OCI-LY1 (cell line): Measurements from ENCODE around the gene PAEP.

Experiments used
- H2AFZ ChIP-seq: fragments of 200-600 bp; sonication (generic), shearing (Covaris generic); 2 replicates; pipeline ENCODE4 v1.6.0; 2014; ENCODE audit warnings: antibody characterized with exemption, mild to moderate bottlenecking, low read length
- H3F3A ChIP-seq: fragments of 200-600 bp; sonication (generic), shearing (Covaris generic); 2 replicates; pipeline ENCODE4 v1.6.0; 2014; ENCODE audit warnings: mild to moderate bottlenecking, antibody characterized with exemption, low read length, moderate library complexity; ENCODE audit not compliant: insufficient read depth
- H3K27ac ChIP-seq: fragments of 200-600 bp; sonication (generic); 2 replicates; pipeline ENCODE4 v1.5.1; 2014; ENCODE audit warnings: low read length, mixed run types, mild to moderate bottlenecking, low read depth; ENCODE audit not compliant: poor library complexity, severe bottlenecking
- H3K27me3 ChIP-seq: fragments of 200-600 bp; sonication (generic); 2 replicates; pipeline ENCODE4 v1.6.0; 2014; ENCODE audit warnings: antibody characterized with exemption, mild to moderate bottlenecking, low read length, moderate library complexity; ENCODE audit not compliant: insufficient read depth
- H3K36me3 ChIP-seq: fragments of 200-600 bp; sonication (generic); 2 replicates; pipeline ENCODE4 v1.6.1; 2014; ENCODE audit warnings: mild to moderate bottlenecking, antibody characterized with exemption, low read length, moderate library complexity, mixed read lengths; ENCODE audit not compliant: insufficient read depth
- H3K4me1 ChIP-seq: fragments of 200-600 bp; sonication (generic); 2 replicates; pipeline ENCODE4 v1.5.1; 2014; ENCODE audit warnings: mild to moderate bottlenecking, low read length, moderate library complexity; ENCODE audit not compliant: insufficient read depth, severe bottlenecking
- H3K4me2 ChIP-seq: fragments of 200-600 bp; sonication (generic), shearing (Covaris generic); 2 replicates; pipeline ENCODE4 v1.6.1; 2014; ENCODE audit warnings: low read length
- H3K4me3 ChIP-seq: fragments of 200-600 bp; sonication (generic); 2 replicates; pipeline ENCODE4 v1.5.1; 2014; ENCODE audit warnings: low read length, low read depth, mild to moderate bottlenecking, mixed read lengths; ENCODE audit not compliant: poor library complexity, severe bottlenecking
- H3K79me2 ChIP-seq: fragments of 200-600 bp; shearing (Covaris generic); 2 replicates; pipeline ENCODE4 v1.6.1; 2016; ENCODE audit warnings: mixed run types, low read length, mixed read lengths; ENCODE audit not compliant: insufficient read depth
- H3K9ac ChIP-seq: fragments of 200-600 bp; sonication (generic), shearing (Covaris generic); 2 replicates; pipeline ENCODE4 v1.6.1; 2014; ENCODE audit warnings: mild to moderate bottlenecking, low read length, mixed read lengths
- H3K9me2 ChIP-seq: fragments of 200-600 bp; sonication (generic), shearing (Covaris generic); 2 replicates; pipeline ENCODE4 v1.6.1; 2014; ENCODE audit warnings: low read depth, mild to moderate bottlenecking, low read length, mixed read lengths
- H3K9me3 ChIP-seq: fragments of 200-600 bp; shearing (Covaris generic); 2 replicates; pipeline ENCODE4 v1.6.1; 2014; ENCODE audit warnings: low read length, mixed read lengths
- H4K20me1 ChIP-seq: fragments of 200-600 bp; sonication (generic), shearing (Covaris generic); 2 replicates; pipeline ENCODE4 v1.6.0; 2016; ENCODE audit warnings: mild to moderate bottlenecking, low read length; ENCODE audit not compliant: insufficient read depth
- CTCF ChIP-seq: fragments of 200-600 bp; sonication (generic), shearing (Covaris generic); IDR thresholded peaks from 2 replicates; pipeline ENCODE4 v1.5.1; 2017; ENCODE audit warnings: mild to moderate bottlenecking, antibody characterized with exemption, low read length, moderate library complexity, mixed read lengths
- EZH2 ChIP-seq: fragments of 200-600 bp; sonication (generic), shearing (Covaris generic); IDR thresholded peaks from 2 replicates; pipeline ENCODE4 v1.8.0; 2017; ENCODE audit warnings: borderline replicate concordance, mixed run types, mild to moderate bottlenecking, antibody characterized with exemption, low read length, moderate library complexity, mixed read lengths

The PAEP gene

GRCh38 chr9:135577256-135577655, 15.7 kb downstream of the PAEP start:
- no peaks in the 10 kb centered on the region for H3K36me3 ChIP-seq
- no peaks in the 10 kb centered on the region for H3K9me2 ChIP-seq
- H3K9me3 ChIP-seq: no peaks in the 10 kb centered on the region
- no peaks in the 10 kb centered on the region for H4K20me1 ChIP-seq
- H3K27me3 ChIP-seq: peaks cover 14% of the 10 kb centered on the region; the same call in 1 of the 2 replicates
- H3K27ac ChIP-seq: no peak overlapping the region
- no peak overlapping the region for H3K4me2 ChIP-seq
- TF ChIP-seq CTCF (no peak), EZH2 (no peak)
- no peaks in the 10 kb centered on the region for H3F3A ChIP-seq
- no peak overlapping the region for H3K4me3 ChIP-seq
- no peaks in the 10 kb centered on the region for H3K4me1 ChIP-seq
- H2AFZ ChIP-seq: no peak overlapping the region
- no peak overlapping the region for H3K9ac ChIP-seq
- H3K79me2 ChIP-seq: no peaks in the 10 kb centered on the region

- H3K27ac ChIP-seq: no peak overlapping the region
- no peak overlapping the region for H3K9ac ChIP-seq
- no peak overlapping the region for H2AFZ ChIP-seq
- H3F3A ChIP-seq: no peaks in the 10 kb centered on the region
- no peaks in the 10 kb centered on the region for H3K4me1 ChIP-seq
- H3K4me3 ChIP-seq: no peak overlapping the region
- H3K36me3 ChIP-seq: no peaks in the 10 kb centered on the region
- no peaks in the 10 kb centered on the region for H3K9me2 ChIP-seq
- TF ChIP-seq EZH2: no peak
- TF ChIP-seq CTCF: no peak
- H3K4me2 ChIP-seq: no peak overlapping the region
- no peaks in the 10 kb centered on the region for H4K20me1 ChIP-seq
- no peaks in the 10 kb centered on the region for H3K9me3 ChIP-seq
- no peaks in the 10 kb centered on the region for H3K79me2 ChIP-seq
- peaks cover 14% of the 10 kb centered on the region; the same call in 1 of the 2 replicates for H3K27me3 ChIP-seq
These were observed 17.8 kb downstream of the PAEP start for GRCh38 chr9:135579356-135579755.

GRCh38 chr9:135579889-135580660, 18.5 kb downstream of the PAEP start:
- Histone ChIP-seq H3K79me2 (no peaks in the 10 kb centered on the region), H3K4me2 (no peak overlapping the region), H3K27ac (no peak overlapping the region), H3K9ac (no peak overlapping the region), H3K4me1 (no peaks in the 10 kb centered on the region), H3K36me3 (no peaks in the 10 kb centered on the region), H3K9me3 (no peaks in the 10 kb centered on the region), H3K9me2 (no peaks in the 10 kb centered on the region), H3F3A (no peaks in the 10 kb centered on the region), H3K27me3 (0 out of 2 replicates have a peak, but pooled peaks cover 9% of the 10 kb centered on the region), H4K20me1 (no peaks in the 10 kb centered on the region), H2AFZ (no peak overlapping the region), H3K4me3 (no peak overlapping the region)
- TF ChIP-seq CTCF: no peak
- TF ChIP-seq EZH2: no peak
